Measurements from ENCODE around the gene IL11RA.
"Not testable (repeated sequence)": the region's sequence is repeated elsewhere in the genome, so short reads cannot be mapped to it uniquely, and the experiment has no call there.

Gene IL11RA

DNA sequence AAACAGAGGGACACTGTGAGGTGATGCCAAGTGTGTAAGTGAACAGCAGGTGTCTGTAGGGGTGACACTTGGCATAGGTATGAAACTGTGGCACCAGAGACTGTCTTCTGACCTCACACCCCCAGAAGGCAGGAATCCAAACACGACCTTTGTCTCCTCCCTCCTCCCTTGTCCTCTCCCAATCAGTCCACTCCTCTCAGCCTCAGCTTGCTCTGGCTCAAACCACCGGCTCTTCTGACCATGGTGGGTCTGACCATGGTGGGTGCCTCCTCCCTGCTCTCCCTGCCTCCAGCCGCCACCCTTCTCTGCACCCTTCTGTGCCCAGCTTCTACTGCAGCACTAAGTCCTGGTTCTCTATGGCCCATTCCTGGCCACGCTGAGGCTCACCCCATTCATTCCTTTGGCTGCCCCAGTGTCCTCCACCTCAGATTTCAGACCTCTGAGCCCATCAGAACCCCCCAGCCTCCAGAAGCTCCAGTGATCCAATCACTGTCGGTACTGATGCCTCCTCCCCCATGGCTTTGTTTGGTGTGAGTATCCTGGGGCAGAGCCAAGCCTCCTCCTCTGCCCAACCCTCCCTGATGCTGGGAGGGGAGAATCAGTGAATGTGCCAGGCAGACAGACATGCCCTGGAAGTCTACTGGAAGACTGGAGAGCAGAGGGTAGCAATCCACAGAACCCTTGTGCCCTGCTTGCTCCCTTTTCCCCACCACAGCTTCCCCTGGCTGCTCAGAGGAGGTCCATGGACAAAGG is 21.4 kb upstream of the IL11RA start:
- DNase-seq: no peak

GRCh38 chr9:34633166-34633565 is 18.8 kb upstream of the IL11RA start:
- no peak for DNase-seq

GRCh38 chr9:34633851-34634550 is 18.0 kb upstream of the IL11RA start:
- DNase-seq: peak; percentile 5

- no peak for DNase-seq
These were observed 17.3 kb upstream of the IL11RA start for GRCh38 chr9:34634551-34635248.

DNA sequence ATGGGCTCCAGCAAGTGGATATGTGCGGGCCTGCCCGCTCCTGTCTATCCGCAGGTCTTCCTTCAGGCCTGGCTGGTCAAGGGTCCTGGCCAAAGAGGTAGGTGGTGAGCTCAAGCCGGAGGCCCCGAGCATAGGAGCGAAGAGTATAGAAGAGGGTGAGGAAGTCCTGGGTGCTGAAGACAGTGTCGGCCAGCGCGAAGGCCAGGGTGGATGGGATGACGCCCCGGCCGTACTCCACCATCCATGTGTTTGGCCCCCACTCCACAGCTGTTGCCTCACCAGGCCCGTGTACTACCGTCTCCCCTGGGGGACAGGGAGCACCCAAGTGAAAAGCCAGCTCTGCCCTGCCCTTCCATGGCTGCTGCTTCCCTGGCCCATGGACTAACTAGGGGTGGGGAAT is 16.4 kb upstream of the IL11RA start:
- no peak for DNase-seq

- DNase-seq: no peak
These were observed 15.1 kb upstream of the IL11RA start for GRCh38 chr9:34636791-34637355.

DNA sequence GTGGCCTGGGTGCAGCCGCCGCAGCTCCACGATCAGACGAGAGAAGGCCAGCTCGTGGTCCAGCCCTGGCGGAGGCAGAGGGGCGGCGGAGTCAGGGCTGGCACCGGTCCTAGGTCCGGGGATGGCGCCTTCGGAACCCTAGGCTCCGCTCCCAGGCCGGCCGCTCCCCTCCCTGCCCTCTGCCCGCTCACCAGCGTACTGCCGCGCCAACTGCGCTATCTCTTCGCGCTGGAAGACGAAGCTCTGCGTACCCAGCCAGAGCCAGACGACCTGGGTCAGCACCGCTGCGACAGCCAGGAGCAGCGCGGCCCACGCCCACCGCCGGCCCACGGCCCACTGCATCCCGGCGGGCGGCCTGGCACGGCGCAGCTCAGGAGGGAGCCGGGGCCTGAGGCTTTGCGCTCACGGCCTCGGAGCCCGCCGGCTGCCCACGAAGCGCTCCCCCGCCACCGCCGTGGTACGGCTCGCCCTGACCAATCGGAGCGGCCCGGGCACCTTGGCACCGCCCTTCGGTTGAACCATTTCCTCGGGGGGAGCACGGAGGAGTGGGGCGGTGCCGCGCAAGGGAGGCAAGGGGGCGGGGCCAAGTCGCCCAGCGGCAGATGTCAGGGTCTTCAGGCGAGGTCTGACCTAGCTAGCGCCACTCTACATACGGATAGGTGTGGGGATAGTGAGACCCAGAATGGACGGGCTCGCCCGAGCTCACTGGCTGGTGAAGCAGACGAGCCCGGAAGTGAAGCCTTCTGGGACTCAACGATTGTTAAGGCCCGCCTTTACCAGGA is 14.4 kb upstream of the IL11RA start, which contains the start of gene SIGMAR1:
Gene SIGMAR1 (minus strand): TSS at position 432 of the 782 bp plus-strand sequence. CDS start 90 bp downstream, at position 342.
- DNase-seq: peak; percentile 87

DNA sequence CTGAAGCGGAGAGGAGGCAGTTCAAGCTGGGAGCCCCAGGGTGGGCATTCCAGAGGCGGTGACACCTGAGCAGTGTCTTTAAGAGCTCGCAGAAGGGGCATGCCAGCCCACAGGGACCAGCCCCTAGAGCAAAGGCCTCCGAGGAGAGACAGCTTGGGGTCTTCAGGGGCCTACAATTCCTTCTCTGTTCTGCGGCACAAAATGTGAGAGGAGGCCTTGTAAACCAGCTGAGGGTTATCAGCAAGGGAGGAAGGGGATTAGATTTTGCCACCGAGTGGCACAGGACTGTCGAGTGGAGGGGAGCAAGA is 13.9 kb upstream of the IL11RA start:
- no peak for DNase-seq

GRCh38 chr9:34639322-34639721 is 12.7 kb upstream of the IL11RA start:
- DNase-seq: not testable (repeated sequence)

- no peak for DNase-seq
These were observed 9.3 kb upstream of the IL11RA start for GRCh38 chr9:34642679-34643078.

DNA sequence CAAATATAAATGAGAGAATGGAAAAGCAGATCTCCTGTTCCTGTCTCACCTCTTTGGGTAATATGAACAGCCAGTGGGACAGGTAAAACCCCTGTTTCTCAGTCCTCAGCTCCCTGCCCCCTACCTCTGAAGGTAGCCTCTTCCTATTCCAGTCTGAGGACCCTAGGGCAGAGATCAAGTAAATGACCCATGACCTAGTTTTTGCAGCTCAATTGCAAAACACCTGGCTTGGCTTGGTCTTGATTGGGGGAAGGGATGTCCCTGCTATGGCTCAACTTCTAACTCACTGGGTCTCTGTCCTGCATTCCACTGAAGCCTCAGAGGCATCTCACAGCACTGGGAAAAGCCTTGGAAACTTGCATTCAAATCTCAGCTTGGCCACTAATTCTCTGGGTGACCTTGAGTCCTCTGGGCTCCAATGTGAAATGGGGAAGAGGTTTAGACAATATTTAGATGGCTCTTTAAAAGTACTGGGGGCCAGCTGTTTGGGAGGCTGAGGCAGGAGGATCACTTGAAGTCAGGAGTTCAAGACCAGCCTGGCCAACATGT is 7.1 kb upstream of the IL11RA start:
- DNase-seq: no peak

DNA sequence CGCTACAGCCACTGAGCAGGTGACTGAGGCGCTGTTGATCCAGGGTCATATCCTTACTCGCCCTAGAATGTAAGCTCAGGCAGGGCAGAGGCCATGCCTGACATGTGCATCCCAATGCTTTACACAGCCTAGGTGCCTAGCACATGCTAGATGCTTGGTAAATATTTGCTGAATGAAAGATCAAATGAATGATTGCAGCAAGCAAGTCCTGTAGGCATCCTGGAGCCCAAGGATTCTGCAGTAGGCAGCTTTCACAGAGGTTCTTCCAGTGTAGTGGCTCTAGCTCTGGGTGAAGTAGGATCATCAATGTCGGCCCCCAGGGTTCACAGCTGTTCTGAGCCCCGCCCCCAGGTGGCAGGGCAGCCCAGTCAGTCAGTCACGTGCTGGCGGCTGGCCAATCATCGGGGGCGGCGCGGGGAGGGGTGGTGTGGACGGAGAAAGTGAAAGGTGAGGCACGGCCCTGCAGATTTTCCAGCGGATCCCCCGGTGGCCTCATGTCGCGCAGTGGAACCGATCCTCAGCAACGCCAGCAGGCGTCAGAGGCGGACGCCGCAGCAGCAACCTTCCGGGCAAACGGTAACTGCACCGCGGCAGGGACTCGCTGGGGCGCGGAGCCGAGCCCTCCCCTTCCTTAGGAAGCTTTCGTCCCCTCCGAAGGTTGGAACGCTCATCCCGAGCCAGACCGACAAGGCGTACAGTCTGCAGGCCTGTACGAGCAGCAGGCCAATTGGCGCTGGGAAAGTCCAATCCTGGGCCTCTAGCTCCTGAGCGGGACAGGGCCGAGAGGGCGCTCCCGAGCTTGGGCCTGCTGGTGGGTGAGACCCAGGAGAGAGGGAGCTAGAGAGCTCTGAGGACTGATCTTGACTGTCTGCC is 5.5 kb upstream of the IL11RA start, which contains the start of gene GALT:
Gene GALT (plus strand): TSS at position 465 of the 873 bp plus-strand sequence. CDS start 30 bp downstream, at position 495.
- DNase-seq: peak; percentile 81

DNA sequence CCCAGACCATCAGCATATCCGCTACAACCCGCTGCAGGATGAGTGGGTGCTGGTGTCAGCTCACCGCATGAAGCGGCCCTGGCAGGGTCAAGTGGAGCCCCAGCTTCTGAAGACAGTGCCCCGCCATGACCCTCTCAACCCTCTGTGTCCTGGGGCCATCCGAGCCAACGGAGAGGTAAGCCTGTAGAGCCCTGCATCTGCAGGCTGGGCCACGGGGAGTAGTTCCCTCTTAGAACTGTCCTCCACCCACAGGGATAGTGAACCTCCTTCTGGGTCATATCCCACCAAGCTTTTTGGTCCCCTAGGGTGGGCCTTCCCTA is 4.9 kb upstream of the IL11RA start:
- no peak for DNase-seq

GRCh38 chr9:34647651-34648050 is 4.3 kb upstream of the IL11RA start:
- DNase-seq: no peak

GRCh38 chr9:34648673-34649072 is 3.3 kb upstream of the IL11RA start:
- DNase-seq: no peak

DNA sequence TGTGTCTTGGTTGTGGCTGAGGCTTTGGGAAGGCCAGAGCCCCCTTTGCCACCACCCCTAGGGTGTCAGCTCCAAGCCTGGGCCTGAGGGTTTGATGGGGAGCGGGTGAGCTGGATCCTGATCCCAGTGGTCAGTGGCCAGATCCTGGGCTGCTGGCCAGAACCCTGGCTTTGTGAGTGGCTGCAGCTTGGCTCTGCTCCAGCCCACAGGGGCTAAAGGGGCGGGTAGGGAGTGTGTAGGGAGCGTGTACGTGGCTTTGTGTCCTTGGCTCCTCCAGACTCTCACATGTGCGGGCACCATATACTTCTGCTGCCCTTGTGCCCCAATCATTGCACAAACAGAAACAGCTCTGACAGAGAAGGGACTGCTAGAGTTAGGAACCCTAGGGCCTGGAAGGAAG is 1.2 kb upstream of the IL11RA start:
- no peak for DNase-seq

DNA sequence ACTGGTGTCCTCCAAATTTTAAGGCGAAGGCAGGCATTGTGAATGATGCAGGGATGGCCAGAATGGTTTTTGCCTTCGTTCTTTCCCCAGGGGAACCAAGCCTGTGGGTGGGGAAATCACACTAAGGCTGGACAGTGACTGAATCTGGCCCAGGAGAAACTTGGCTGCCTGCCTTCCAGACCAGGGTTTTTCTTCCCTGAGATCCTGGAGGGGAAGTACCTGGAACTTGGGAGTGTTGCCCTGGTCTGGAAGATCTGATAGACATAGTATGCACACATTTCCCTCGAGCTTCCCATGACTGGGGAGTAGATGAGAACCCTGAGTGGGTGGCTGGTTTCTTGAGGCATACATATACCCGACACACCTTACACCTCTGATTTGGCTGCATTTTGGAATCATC is 664 bp upstream of the IL11RA start:
- no peak for DNase-seq

DNA sequence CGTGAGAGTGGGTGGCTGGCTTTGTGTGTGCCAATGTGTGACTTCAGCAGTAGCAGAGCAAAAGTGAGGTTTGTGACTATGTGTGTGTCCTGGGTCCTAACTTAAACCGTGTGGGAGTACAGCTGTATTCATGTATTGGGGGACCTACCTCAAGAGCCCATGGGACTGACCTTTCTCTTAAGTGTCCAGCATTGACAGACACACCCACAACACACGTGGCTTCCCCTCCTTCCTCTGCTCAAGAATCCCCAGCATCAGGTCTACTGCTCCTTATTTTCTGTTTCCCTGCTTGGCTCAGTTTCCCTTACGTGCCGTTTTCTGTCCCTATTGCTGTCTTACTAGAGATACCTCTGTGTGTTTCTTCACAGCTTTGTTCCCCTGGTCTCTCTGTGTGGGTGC is 616 bp downstream of the IL11RA start:
- no peak for DNase-seq

DNA sequence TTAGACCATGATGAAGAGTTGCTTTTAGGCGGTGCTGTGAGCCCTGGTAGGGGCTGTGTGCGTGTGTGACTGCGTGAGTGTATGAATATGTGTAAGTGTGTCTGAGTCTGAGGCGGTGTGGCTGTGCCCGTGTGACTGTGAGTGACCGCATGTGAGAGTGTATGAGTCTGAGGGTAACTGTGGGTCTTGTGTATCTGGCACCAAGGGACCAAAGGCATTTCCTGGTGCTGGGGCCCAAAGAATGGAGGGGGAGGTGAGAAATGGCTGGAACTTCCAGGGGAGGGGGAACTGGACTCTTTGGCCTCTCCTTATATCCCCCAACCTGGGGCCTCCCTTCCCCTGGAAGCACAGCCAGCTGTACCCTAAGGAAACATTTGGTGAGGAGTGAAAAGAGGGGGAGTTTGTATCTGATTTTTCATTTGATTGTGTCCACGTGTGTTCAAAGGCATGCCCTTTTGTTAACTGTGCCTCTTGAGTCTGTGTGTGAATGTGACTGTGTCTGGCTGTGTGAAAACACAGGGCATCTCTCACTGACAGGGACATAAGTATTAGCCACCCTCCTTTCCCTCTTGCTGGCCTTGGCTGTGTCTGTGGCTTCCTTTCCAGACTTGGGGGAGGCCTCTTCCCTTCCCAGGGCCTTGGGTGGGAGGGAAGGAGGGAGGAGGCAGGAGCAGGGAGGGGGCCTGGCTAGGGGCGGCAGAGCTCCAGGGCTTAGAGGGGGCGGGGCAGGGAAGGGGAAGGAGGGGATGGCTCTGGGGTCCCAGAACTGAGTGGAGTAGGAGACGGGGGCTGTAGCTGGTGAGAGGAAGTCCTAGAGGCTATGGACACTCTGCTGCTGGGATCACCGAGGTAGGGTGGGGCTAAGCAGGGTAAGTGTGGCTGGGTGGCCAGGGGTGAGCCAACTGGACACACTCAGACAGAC is 1.4 kb downstream of the IL11RA start:
- no peak for DNase-seq

- DNase-seq: no peak
These were observed 2.5 kb downstream of the IL11RA start for GRCh38 chr9:34654323-34655051.
